SIG-M5 treated with dmso at 0.1 percent for 504 hours (cell line): ENCODE results near the gene PHACTR1.

ENCODE experiments used
- DNase-seq: peaks from one replicate; lab custom pipeline; 2025; ENCODE audit not compliant: unreplicated experiment; lab: John Stamatoyannopoulos, UW

PHACTR1 gene

GRCh38 chr6:12848964-12849808, 132.6 kb downstream of the PHACTR1 start:
- DNase-seq, result no peak

- DNase-seq, result no peak
These were observed 133.2 kb downstream of the PHACTR1 start for GRCh38 chr6:12849809-12850198.

- no peak for DNase-seq
These were observed 134.6 kb downstream of the PHACTR1 start for GRCh38 chr6:12851123-12851695.

- no peak for DNase-seq
These were observed 145.0 kb downstream of the PHACTR1 start for GRCh38 chr6:12861603-12862002.

GRCh38 chr6:12865117-12865516, 148.6 kb downstream of the PHACTR1 start:
- no peak for DNase-seq

GRCh38 chr6:12865671-12866181, 149.2 kb downstream of the PHACTR1 start:
- no peak for DNase-seq

- no peak for DNase-seq
These were observed 150.0 kb downstream of the PHACTR1 start for GRCh38 chr6:12866422-12867029.

- no peak for DNase-seq
These were observed 153.4 kb downstream of the PHACTR1 start for GRCh38 chr6:12869816-12870432.

GRCh38 chr6:12873691-12874090, 157.1 kb downstream of the PHACTR1 start:
- DNase-seq, result no peak

GRCh38 chr6:12875051-12875450, 158.5 kb downstream of the PHACTR1 start:
- no peak for DNase-seq

GRCh38 chr6:12878741-12879140, 162.2 kb downstream of the PHACTR1 start:
- no peak for DNase-seq

GRCh38 chr6:12882761-12883290, 166.3 kb downstream of the PHACTR1 start:
- DNase-seq, result no peak

- no peak for DNase-seq
These were observed 168.4 kb downstream of the PHACTR1 start for GRCh38 chr6:12884983-12885382.

GRCh38 chr6:12886961-12887775, 170.6 kb downstream of the PHACTR1 start:
- DNase-seq, result no peak

GRCh38 chr6:12890171-12890790, 173.7 kb downstream of the PHACTR1 start:
- DNase-seq, result no peak

- no peak for DNase-seq
These were observed 175.0 kb downstream of the PHACTR1 start for GRCh38 chr6:12891595-12891994.

- DNase-seq, result no peak
These were observed 175.6 kb downstream of the PHACTR1 start for GRCh38 chr6:12892151-12892550.

GRCh38 chr6:12893036-12893435, 176.5 kb downstream of the PHACTR1 start:
- no peak for DNase-seq

- no peak for DNase-seq
These were observed 179.2 kb downstream of the PHACTR1 start for GRCh38 chr6:12895721-12896120.

GRCh38 chr6:12896208-12896733, 179.7 kb downstream of the PHACTR1 start:
- DNase-seq, result no peak
